HUES6 (cell line): ENCODE data around the gene ACAP3.
A peak's percentile ranks its signal among the peaks of the same experiment; 100 is the strongest.

Experiments
- H3K27ac ChIP-seq: 2 replicates; pipeline ENCODE4 v1.7.0; 2013; ENCODE audit warnings: low read depth, mild to moderate bottlenecking, low read length, inconsistent platforms
- H3K27me3 ChIP-seq: 2 replicates; pipeline ENCODE4 v1.6.1; 2013; ENCODE audit warnings: low read length; ENCODE audit not compliant: control insufficient read depth, insufficient read depth
- H3K36me3 ChIP-seq: 2 replicates; pipeline ENCODE4 v1.6.1; 2013; ENCODE audit warnings: low read length; ENCODE audit not compliant: control insufficient read depth, insufficient read depth
- H3K4me1 ChIP-seq: 2 replicates; pipeline ENCODE4 v1.6.1; 2013; ENCODE audit warnings: low read length; ENCODE audit not compliant: control insufficient read depth, insufficient read depth
- H3K4me3 ChIP-seq: 2 replicates; pipeline ENCODE4 v1.5.1; 2013; ENCODE audit warnings: low read depth, low read length
- H3K9ac ChIP-seq: one replicate; pipeline ENCODE4 v1.6.1; 2013; ENCODE audit warnings: mild to moderate bottlenecking, low read length
- H3K9me3 ChIP-seq: 2 replicates; pipeline ENCODE4 v1.6.1; 2013; ENCODE audit warnings: low read depth, low read length; ENCODE audit not compliant: control insufficient read depth, insufficient read depth

The ACAP3 gene

GRCh38 chr1:1278620-1279019 lies 29.1 kb downstream of the ACAP3 start:
- H3K4me3 ChIP-seq = no peak overlapping the region
- peaks cover 7% of the 10 kb centered on the region for H3K27me3 ChIP-seq
- peaks cover 8% of the 10 kb centered on the region for H3K4me1 ChIP-seq
- no peaks in the 10 kb centered on the region for H3K36me3 ChIP-seq
- H3K27ac ChIP-seq = no peak overlapping the region
- H3K9ac ChIP-seq = no peak overlapping the region
- H3K9me3 ChIP-seq = no peaks in the 10 kb centered on the region

- H3K27ac ChIP-seq = no peak overlapping the region
- no peak overlapping the region for H3K4me3 ChIP-seq
- peaks cover 7% of the 10 kb centered on the region for H3K27me3 ChIP-seq
- H3K9ac ChIP-seq = no peak overlapping the region
- H3K4me1 ChIP-seq = peaks cover 18% of the 10 kb centered on the region
- H3K9me3 ChIP-seq = no peaks in the 10 kb centered on the region
- peaks cover 6% of the 10 kb centered on the region; the same call in 1 of the 2 replicates for H3K36me3 ChIP-seq
These were observed 31.9 kb downstream of the ACAP3 start for GRCh38 chr1:1275836-1276235.

GRCh38 chr1:1274931-1275431 lies 32.7 kb downstream of the ACAP3 start:
- Histone ChIP-seq H3K9ac (no peak overlapping the region), H3K4me3 (peak overlapping the region; percentile 80; the same call in 1 of the 2 replicates), H3K27ac (no peak overlapping the region), H3K9me3 (no peaks in the 10 kb centered on the region), H3K4me1 (peaks cover 18% of the 10 kb centered on the region), H3K27me3 (peaks cover 7% of the 10 kb centered on the region), H3K36me3 (peaks cover 13% of the 10 kb centered on the region)

GRCh38 chr1:1274299-1274930 lies 33.3 kb downstream of the ACAP3 start:
- H3K27ac ChIP-seq = no peak overlapping the region

GRCh38 chr1:1273512-1274298 lies 34.0 kb downstream of the ACAP3 start, which contains the start of gene UBE2J2:
UBE2J2 (minus strand) TSS chr1:1273854; CDS start chr1:1267992, 5,862 bp downstream.
- Histone ChIP-seq H3K36me3 (peaks cover 15% of the 10 kb centered on the region), H3K27ac (peak within 1 kb of the TSS; percentile 57; the same call in 1 of the 2 replicates), H3K4me3 (peak within 1 kb of the TSS; percentile 98), H3K9me3 (no peaks in the 10 kb centered on the region), H3K27me3 (peaks cover 7% of the 10 kb centered on the region), H3K4me1 (peaks cover 18% of the 10 kb centered on the region), H3K9ac (peak within 1 kb of the TSS; percentile 96)

More at GRCh38 chr1:1274299-1274930, 33.3 kb downstream of the ACAP3 start:
- no peaks in the 10 kb centered on the region for H3K9me3 ChIP-seq
- peaks cover 15% of the 10 kb centered on the region for H3K36me3 ChIP-seq
- peak overlapping the region; percentile 53 for H3K9ac ChIP-seq
- H3K27me3 ChIP-seq = peaks cover 7% of the 10 kb centered on the region
- peak overlapping the region; percentile 80 for H3K4me3 ChIP-seq
- H3K4me1 ChIP-seq = peaks cover 18% of the 10 kb centered on the region

- Histone ChIP-seq H3K36me3 (peaks cover 20% of the 10 kb centered on the region), H3K9ac (peak overlapping the region; percentile 96), H3K27ac (peak overlapping the region; percentile 57; the same call in 1 of the 2 replicates), H3K4me3 (peak overlapping the region; percentile 98), H3K27me3 (peaks cover 7% of the 10 kb centered on the region), H3K4me1 (peaks cover 18% of the 10 kb centered on the region), H3K9me3 (no peaks in the 10 kb centered on the region)
These were observed 34.6 kb downstream of the ACAP3 start for GRCh38 chr1:1273209-1273511.

- no peaks in the 10 kb centered on the region for H3K9me3 ChIP-seq
- peaks cover 26% of the 10 kb centered on the region for H3K36me3 ChIP-seq
- peaks cover 18% of the 10 kb centered on the region for H3K4me1 ChIP-seq
- peaks cover 7% of the 10 kb centered on the region for H3K27me3 ChIP-seq
- peak overlapping the region; percentile 57; the same call in 1 of the 2 replicates for H3K27ac ChIP-seq
- peak overlapping the region; percentile 96 for H3K9ac ChIP-seq
- peak overlapping the region; percentile 98 for H3K4me3 ChIP-seq
These were observed 35.2 kb downstream of the ACAP3 start for GRCh38 chr1:1272341-1273208.

- Histone ChIP-seq H3K27ac (no peak overlapping the region), H3K27me3 (peaks cover 7% of the 10 kb centered on the region), H3K4me1 (peaks cover 18% of the 10 kb centered on the region), H3K9me3 (no peaks in the 10 kb centered on the region), H3K36me3 (peaks cover 35% of the 10 kb centered on the region), H3K4me3 (no peak overlapping the region), H3K9ac (peak overlapping the region; percentile 24)
These were observed 36.9 kb downstream of the ACAP3 start for GRCh38 chr1:1270813-1271212.

- no peaks in the 10 kb centered on the region for H3K27me3 ChIP-seq
- no peak overlapping the region for H3K9ac ChIP-seq
- H3K4me3 ChIP-seq = no peak overlapping the region
- H3K9me3 ChIP-seq = no peaks in the 10 kb centered on the region
- H3K4me1 ChIP-seq = peaks cover 13% of the 10 kb centered on the region
- no peak overlapping the region for H3K27ac ChIP-seq
- H3K36me3 ChIP-seq = peaks cover 58% of the 10 kb centered on the region
These were observed 39.4 kb downstream of the ACAP3 start for GRCh38 chr1:1268284-1268682.

GRCh38 chr1:1267488-1268283 lies 40.0 kb downstream of the ACAP3 start:
- H3K9ac ChIP-seq = no peak overlapping the region
- no peaks in the 10 kb centered on the region for H3K9me3 ChIP-seq
- H3K4me3 ChIP-seq = no peak overlapping the region
- H3K4me1 ChIP-seq = peaks cover 11% of the 10 kb centered on the region
- H3K27me3 ChIP-seq = no peaks in the 10 kb centered on the region
- H3K27ac ChIP-seq = no peak overlapping the region
- H3K36me3 ChIP-seq = peaks cover 64% of the 10 kb centered on the region
